OCI-LY1 (cell line): ENCODE measurements around the gene CHRNG.

Experiments used
- H2AFZ ChIP-seq: fragments of 200-600 bp; sonication (generic), shearing (Covaris generic); 2 replicates; pipeline ENCODE4 v1.6.0; 2014; ENCODE audit warnings: antibody characterized with exemption, mild to moderate bottlenecking, low read length
- H3F3A ChIP-seq: fragments of 200-600 bp; sonication (generic), shearing (Covaris generic); 2 replicates; pipeline ENCODE4 v1.6.0; 2014; ENCODE audit warnings: mild to moderate bottlenecking, antibody characterized with exemption, low read length, moderate library complexity; ENCODE audit not compliant: insufficient read depth
- H3K27ac ChIP-seq: fragments of 200-600 bp; sonication (generic); 2 replicates; pipeline ENCODE4 v1.5.1; 2014; ENCODE audit warnings: low read length, mixed run types, mild to moderate bottlenecking, low read depth; ENCODE audit not compliant: poor library complexity, severe bottlenecking
- H3K27me3 ChIP-seq: fragments of 200-600 bp; sonication (generic); 2 replicates; pipeline ENCODE4 v1.6.0; 2014; ENCODE audit warnings: antibody characterized with exemption, mild to moderate bottlenecking, low read length, moderate library complexity; ENCODE audit not compliant: insufficient read depth
- H3K36me3 ChIP-seq: fragments of 200-600 bp; sonication (generic); 2 replicates; pipeline ENCODE4 v1.6.1; 2014; ENCODE audit warnings: mild to moderate bottlenecking, antibody characterized with exemption, low read length, moderate library complexity, mixed read lengths; ENCODE audit not compliant: insufficient read depth
- H3K4me1 ChIP-seq: fragments of 200-600 bp; sonication (generic); 2 replicates; pipeline ENCODE4 v1.5.1; 2014; ENCODE audit warnings: mild to moderate bottlenecking, low read length, moderate library complexity; ENCODE audit not compliant: insufficient read depth, severe bottlenecking
- H3K4me2 ChIP-seq: fragments of 200-600 bp; sonication (generic), shearing (Covaris generic); 2 replicates; pipeline ENCODE4 v1.6.1; 2014; ENCODE audit warnings: low read length
- H3K4me3 ChIP-seq: fragments of 200-600 bp; sonication (generic); 2 replicates; pipeline ENCODE4 v1.5.1; 2014; ENCODE audit warnings: low read length, low read depth, mild to moderate bottlenecking, mixed read lengths; ENCODE audit not compliant: poor library complexity, severe bottlenecking
- H3K79me2 ChIP-seq: fragments of 200-600 bp; shearing (Covaris generic); 2 replicates; pipeline ENCODE4 v1.6.1; 2016; ENCODE audit warnings: mixed run types, low read length, mixed read lengths; ENCODE audit not compliant: insufficient read depth
- H3K9ac ChIP-seq: fragments of 200-600 bp; sonication (generic), shearing (Covaris generic); 2 replicates; pipeline ENCODE4 v1.6.1; 2014; ENCODE audit warnings: mild to moderate bottlenecking, low read length, mixed read lengths
- H3K9me2 ChIP-seq: fragments of 200-600 bp; sonication (generic), shearing (Covaris generic); 2 replicates; pipeline ENCODE4 v1.6.1; 2014; ENCODE audit warnings: low read depth, mild to moderate bottlenecking, low read length, mixed read lengths
- H3K9me3 ChIP-seq: fragments of 200-600 bp; shearing (Covaris generic); 2 replicates; pipeline ENCODE4 v1.6.1; 2014; ENCODE audit warnings: low read length, mixed read lengths
- H4K20me1 ChIP-seq: fragments of 200-600 bp; sonication (generic), shearing (Covaris generic); 2 replicates; pipeline ENCODE4 v1.6.0; 2016; ENCODE audit warnings: mild to moderate bottlenecking, low read length; ENCODE audit not compliant: insufficient read depth
- CTCF ChIP-seq: fragments of 200-600 bp; sonication (generic), shearing (Covaris generic); IDR thresholded peaks from 2 replicates; pipeline ENCODE4 v1.5.1; 2017; ENCODE audit warnings: mild to moderate bottlenecking, antibody characterized with exemption, low read length, moderate library complexity, mixed read lengths
- EZH2 ChIP-seq: fragments of 200-600 bp; sonication (generic), shearing (Covaris generic); IDR thresholded peaks from 2 replicates; pipeline ENCODE4 v1.8.0; 2017; ENCODE audit warnings: borderline replicate concordance, mixed run types, mild to moderate bottlenecking, antibody characterized with exemption, low read length, moderate library complexity, mixed read lengths

Gene CHRNG

GRCh38 chr2:232522623-232523401 is 16.7 kb upstream of the CHRNG start:
- no peak overlapping the region for H2AFZ ChIP-seq
- H3K9ac ChIP-seq, result no peak overlapping the region
- no peaks in the 10 kb centered on the region for H3K4me1 ChIP-seq
- no peaks in the 10 kb centered on the region for H3K9me3 ChIP-seq
- no peaks in the 10 kb centered on the region for H4K20me1 ChIP-seq
- H3K4me3 ChIP-seq, result no peak overlapping the region
- H3F3A ChIP-seq, result no peaks in the 10 kb centered on the region
- H3K27me3 ChIP-seq, result peaks cover 3% of the 10 kb centered on the region; the same call in 1 of the 2 replicates
- no peaks in the 10 kb centered on the region for H3K9me2 ChIP-seq
- no peaks in the 10 kb centered on the region for H3K79me2 ChIP-seq
- no peaks in the 10 kb centered on the region for H3K36me3 ChIP-seq
- H3K27ac ChIP-seq, result no peak overlapping the region
- TF ChIP-seq EZH2 (no peak), CTCF (no peak)
- no peak overlapping the region for H3K4me2 ChIP-seq

- no peak overlapping the region for H3K4me3 ChIP-seq
- H3K4me1 ChIP-seq, result no peaks in the 10 kb centered on the region
- H3K9me3 ChIP-seq, result no peaks in the 10 kb centered on the region
- H3K27me3 ChIP-seq, result peaks cover 3% of the 10 kb centered on the region; the same call in 1 of the 2 replicates
- no peaks in the 10 kb centered on the region for H3K9me2 ChIP-seq
- no peaks in the 10 kb centered on the region for H4K20me1 ChIP-seq
- no peaks in the 10 kb centered on the region for H3K79me2 ChIP-seq
- H3K36me3 ChIP-seq, result no peaks in the 10 kb centered on the region
- no peak overlapping the region for H2AFZ ChIP-seq
- no peak overlapping the region for H3K27ac ChIP-seq
- TF ChIP-seq EZH2 (no peak), CTCF (no peak)
- H3K4me2 ChIP-seq, result no peak overlapping the region
- no peak overlapping the region for H3K9ac ChIP-seq
- H3F3A ChIP-seq, result no peaks in the 10 kb centered on the region
Measured at GRCh38 chr2:232523402-232523681, 16.1 kb upstream of the CHRNG start.

GRCh38 chr2:232523682-232524597 is 15.6 kb upstream of the CHRNG start:
- Histone ChIP-seq H3K9me3 (no peaks in the 10 kb centered on the region), H3K9me2 (no peaks in the 10 kb centered on the region), H3K36me3 (no peaks in the 10 kb centered on the region), H3K27ac (no peak overlapping the region), H3K4me2 (no peak overlapping the region), H2AFZ (no peak overlapping the region), H3F3A (no peaks in the 10 kb centered on the region), H3K4me1 (no peaks in the 10 kb centered on the region), H3K27me3 (peaks cover 3% of the 10 kb centered on the region; the same call in 1 of the 2 replicates), H4K20me1 (no peaks in the 10 kb centered on the region), H3K9ac (no peak overlapping the region), H3K4me3 (no peak overlapping the region), H3K79me2 (no peaks in the 10 kb centered on the region)
- TF ChIP-seq EZH2 (no peak), CTCF (peak; percentile 39)
